HEK293 (cell line): ENCODE measurements around the gene DDIT4.
A peak's percentile ranks its signal among the peaks of the same experiment; 100 is the strongest.

Experiments used
- GLI4 ChIP-seq: fragments of 450-650 bp; formaldehyde crosslinking; IDR thresholded peaks from 2 replicates; pipeline ENCODE4 v1.5.1; 2016; ENCODE audit warnings: missing biosample characterization, missing genetic modification characterization
- GLIS1 ChIP-seq: fragments of 450-650 bp; formaldehyde crosslinking; IDR thresholded peaks from 2 replicates; pipeline ENCODE4 v1.5.1; 2016; ENCODE audit warnings: missing biosample characterization, missing genetic modification characterization
- KLF16 ChIP-seq: fragments of 450-650 bp; formaldehyde crosslinking; IDR thresholded peaks from 2 replicates; pipeline ENCODE4 v1.5.1; 2017; ENCODE audit warnings: missing biosample characterization, missing genetic modification characterization
- MEIS1 ChIP-seq: sonication (generic); formaldehyde crosslinking; IDR thresholded peaks from 2 replicates; pipeline ENCODE4 v1.8.1; 2022; ENCODE audit warnings: missing genetic modification reagents, mild to moderate bottlenecking, borderline replicate concordance
- ZBTB20 ChIP-seq: fragments of 450-650 bp; formaldehyde crosslinking; IDR thresholded peaks from 2 replicates; pipeline ENCODE4 v1.5.1; 2016; ENCODE audit warnings: missing biosample characterization, missing genetic modification characterization
- ZNF10 ChIP-seq: fragments of 450-650 bp; formaldehyde crosslinking; IDR thresholded peaks from 2 replicates; pipeline ENCODE4 v1.5.1; 2017; ENCODE audit warnings: missing biosample characterization, missing genetic modification characterization
- ZNF132 ChIP-seq: fragments of 450-650 bp; formaldehyde crosslinking; IDR thresholded peaks from 2 replicates; pipeline ENCODE4 v1.5.1; 2017; ENCODE audit warnings: missing biosample characterization, missing genetic modification characterization, borderline replicate concordance
- ZNF341 ChIP-seq: fragments of 450-650 bp; formaldehyde crosslinking; IDR thresholded peaks from 2 replicates; pipeline ENCODE4; 2016; ENCODE audit warnings: low read depth, missing biosample characterization, missing genetic modification characterization
- ZNF394 ChIP-seq: fragments of 450-650 bp; formaldehyde crosslinking; IDR thresholded peaks from 2 replicates; pipeline ENCODE4 v1.5.1; 2016; ENCODE audit warnings: missing biosample characterization, missing genetic modification characterization, mild to moderate bottlenecking, moderate library complexity, borderline replicate concordance
- ZNF473 ChIP-seq: fragments of 450-650 bp; formaldehyde crosslinking; IDR thresholded peaks from 2 replicates; pipeline ENCODE4 v1.5.1; 2017; ENCODE audit warnings: missing biosample characterization, missing genetic modification characterization
- ZNF510 ChIP-seq: fragments of 450-650 bp; formaldehyde crosslinking; IDR thresholded peaks from 2 replicates; pipeline ENCODE4 v1.5.1; 2018; ENCODE audit warnings: mild to moderate bottlenecking, missing genetic modification characterization, missing biosample characterization; ENCODE audit not compliant: insufficient replicate concordance
- ZNF514 ChIP-seq: fragments of 450-650 bp; formaldehyde crosslinking; IDR thresholded peaks from 2 replicates; pipeline ENCODE4 v1.5.1; 2016; ENCODE audit warnings: missing biosample characterization, missing genetic modification characterization
- ZNF610 ChIP-seq: fragments of 450-650 bp; formaldehyde crosslinking; IDR thresholded peaks from 2 replicates; pipeline ENCODE4 v1.5.1; 2016; ENCODE audit warnings: missing biosample characterization, missing genetic modification characterization, borderline replicate concordance
- ZNF626 ChIP-seq: fragments of 450-650 bp; sonication (Bioruptor Pico); formaldehyde crosslinking; IDR thresholded peaks from 2 replicates; pipeline ENCODE4 v1.5.1; 2018; ENCODE audit warnings: missing biosample characterization, missing genetic modification characterization, inconsistent platforms
- ZNF629 ChIP-seq: fragments of 450-650 bp; formaldehyde crosslinking; IDR thresholded peaks from 2 replicates; pipeline ENCODE4 v1.5.1; 2017; ENCODE audit warnings: missing biosample characterization, missing genetic modification characterization
- ZNF701 ChIP-seq: fragments of 450-650 bp; formaldehyde crosslinking; IDR thresholded peaks from 2 replicates; pipeline ENCODE4 v1.5.1; 2016; ENCODE audit warnings: missing biosample characterization, missing genetic modification characterization
- ZNF830 ChIP-seq: fragments of 450-650 bp; IDR thresholded peaks from 2 replicates; pipeline ENCODE4 v1.5.0; 2018; ENCODE audit warnings: missing biosample characterization, missing genetic modification characterization, low read depth, mild to moderate bottlenecking, moderate library complexity
- TF ChIP-seq, protein P1 (sequence below): IDR thresholded peaks from 2 replicates; pipeline ENCODE4 v1.6.1; 2011; ENCODE audit warnings: mild to moderate bottlenecking, low read depth, low read length, borderline replicate concordance
- TF ChIP-seq, protein P2 (sequence below): fragments of 450-650 bp; formaldehyde crosslinking; IDR thresholded peaks from 2 replicates; pipeline ENCODE4 v1.5.1; 2016; ENCODE audit warnings: missing biosample characterization, missing genetic modification characterization
- TF ChIP-seq, protein P3 (sequence below): fragments of 450-650 bp; formaldehyde crosslinking; IDR thresholded peaks from 2 replicates; pipeline ENCODE4 v1.5.1; 2016; ENCODE audit warnings: missing biosample characterization, missing genetic modification characterization
- TF ChIP-seq, protein P4 (sequence below): fragments of 450-650 bp; formaldehyde crosslinking; IDR thresholded peaks from 2 replicates; pipeline ENCODE4 v1.5.1; 2017; ENCODE audit warnings: missing biosample characterization, missing genetic modification characterization
- TF ChIP-seq, protein P5 (sequence below): fragments of 450-650 bp; formaldehyde crosslinking; optimal IDR thresholded peaks from 2 replicates; pipeline ENCODE3; 2016; ENCODE audit warnings: missing biosample characterization, mild to moderate bottlenecking, missing genetic modification characterization
- TF ChIP-seq, protein P6 (sequence below): fragments of 450-650 bp; formaldehyde crosslinking; IDR thresholded peaks from 2 replicates; pipeline ENCODE4 v1.5.1; 2016; ENCODE audit warnings: missing biosample characterization, missing genetic modification characterization
- TF ChIP-seq, protein P7 (sequence below): fragments of 450-650 bp; IDR thresholded peaks from 2 replicates; pipeline ENCODE4 v1.5.1; 2018; ENCODE audit warnings: missing biosample characterization, missing genetic modification characterization
- TF ChIP-seq, protein P8 (sequence below): fragments of 450-650 bp; formaldehyde crosslinking; IDR thresholded peaks from 2 replicates; pipeline ENCODE4 v1.5.1; 2016; ENCODE audit warnings: missing biosample characterization, missing genetic modification characterization

DDIT4 gene

DNA sequence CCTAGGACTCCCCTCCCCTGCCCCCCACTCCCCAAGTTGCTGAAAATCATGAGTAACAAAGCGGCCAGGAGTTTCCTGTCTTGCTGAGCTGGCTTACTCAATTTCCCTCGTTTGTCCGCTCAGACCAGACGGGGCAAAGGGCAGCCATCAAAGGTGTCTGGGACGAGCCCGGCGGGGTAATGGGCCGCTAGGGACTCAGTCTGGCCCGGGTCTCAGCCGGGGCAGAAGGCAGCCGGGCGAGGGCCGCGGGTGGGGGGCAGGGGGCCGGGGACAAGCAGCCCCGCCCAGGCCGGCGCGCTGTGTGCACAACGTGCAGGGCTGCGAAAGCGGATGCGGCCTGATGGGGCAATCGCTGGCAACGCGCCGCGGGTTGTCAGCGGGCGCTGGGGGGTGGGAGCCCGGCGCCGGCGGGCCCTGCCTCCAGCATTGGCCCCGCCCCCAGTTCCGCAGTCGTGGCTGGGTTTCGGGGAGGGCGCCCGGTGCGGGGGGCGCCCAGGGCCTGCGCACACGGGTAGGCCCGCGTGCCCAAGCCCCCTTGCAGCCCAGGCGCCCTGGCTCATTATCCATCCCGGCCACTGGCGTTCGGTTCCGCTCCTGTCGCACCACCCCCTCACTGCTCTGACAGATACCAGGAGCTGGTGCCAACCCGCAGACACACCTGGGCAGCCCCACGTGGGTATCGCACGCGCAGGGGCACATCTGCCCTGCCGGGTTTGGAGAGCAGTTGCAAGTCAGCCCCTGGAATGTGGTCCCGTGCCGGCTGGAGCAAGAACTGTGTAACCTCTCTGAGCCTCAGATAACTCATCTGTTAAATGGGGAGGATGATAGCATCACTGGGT lies 45.9 kb downstream of the DDIT4 start (continued):
- TF ChIP-seq, protein P1, sequence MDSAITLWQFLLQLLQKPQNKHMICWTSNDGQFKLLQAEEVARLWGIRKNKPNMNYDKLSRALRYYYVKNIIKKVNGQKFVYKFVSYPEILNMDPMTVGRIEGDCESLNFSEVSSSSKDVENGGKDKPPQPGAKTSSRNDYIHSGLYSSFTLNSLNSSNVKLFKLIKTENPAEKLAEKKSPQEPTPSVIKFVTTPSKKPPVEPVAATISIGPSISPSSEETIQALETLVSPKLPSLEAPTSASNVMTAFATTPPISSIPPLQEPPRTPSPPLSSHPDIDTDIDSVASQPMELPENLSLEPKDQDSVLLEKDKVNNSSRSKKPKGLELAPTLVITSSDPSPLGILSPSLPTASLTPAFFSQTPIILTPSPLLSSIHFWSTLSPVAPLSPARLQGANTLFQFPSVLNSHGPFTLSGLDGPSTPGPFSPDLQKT = no peak
- TF ChIP-seq, protein P2, sequence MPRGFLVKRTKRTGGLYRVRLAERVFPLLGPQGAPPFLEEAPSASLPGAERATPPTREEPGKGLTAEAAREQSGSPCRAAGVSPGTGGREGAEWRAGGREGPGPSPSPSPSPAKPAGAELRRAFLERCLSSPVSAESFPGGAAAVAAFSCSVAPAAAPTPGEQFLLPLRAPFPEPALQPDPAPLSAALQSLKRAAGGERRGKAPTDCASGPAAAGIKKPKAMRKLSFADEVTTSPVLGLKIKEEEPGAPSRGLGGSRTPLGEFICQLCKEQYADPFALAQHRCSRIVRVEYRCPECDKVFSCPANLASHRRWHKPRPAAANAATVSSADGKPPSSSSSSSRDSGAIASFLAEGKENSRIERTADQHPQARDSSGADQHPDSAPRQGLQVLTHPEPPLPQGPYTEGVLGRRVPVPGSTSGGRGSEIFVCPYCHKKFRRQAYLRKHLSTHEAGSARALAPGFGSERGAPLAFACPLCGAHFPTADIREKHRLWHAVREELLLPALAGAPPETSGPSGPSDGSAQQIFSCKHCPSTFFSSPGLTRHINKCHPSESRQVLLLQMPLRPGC (tag by site-specific recombination) = peak; percentile 18; the same call in 1 of the 2 replicates
- TF ChIP-seq ZNF510 (tag by site-specific recombination) (no peak), ZNF514 (tag by site-specific recombination) (no peak), ZNF629 (tag by site-specific recombination) (peak; percentile 24; the same call in 1 of the 2 replicates), ZNF610 (tag by site-specific recombination) (no peak), ZNF394 (tag by site-specific recombination) (no peak), ZNF701 (tag by site-specific recombination) (no peak), ZNF341 (tag by site-specific recombination) (peak; percentile 88), ZNF473 (no peak), ZNF626 (tag by site-specific recombination) (no peak), GLI4 (tag by site-specific recombination) (no peak), KLF16 (tag by site-specific recombination) (no peak; the same call in 1 of the 2 replicates), MEIS1 (no peak), ZNF132 (tag by site-specific recombination) (no peak), ZNF830 (no peak), ZNF10 (tag by site-specific recombination) (0 out of 2 replicates have a peak, but pooled peaks have one; percentile 23), GLIS1 (tag by site-specific recombination) (peak; percentile 89), ZBTB20 (tag by site-specific recombination) (peak; percentile 65)
- TF ChIP-seq, protein P3, sequence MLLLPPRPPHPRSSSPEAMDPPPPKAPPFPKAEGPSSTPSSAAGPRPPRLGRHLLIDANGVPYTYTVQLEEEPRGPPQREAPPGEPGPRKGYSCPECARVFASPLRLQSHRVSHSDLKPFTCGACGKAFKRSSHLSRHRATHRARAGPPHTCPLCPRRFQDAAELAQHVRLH (tag by site-specific recombination) = peak; percentile 82
- TF ChIP-seq, protein P4, sequence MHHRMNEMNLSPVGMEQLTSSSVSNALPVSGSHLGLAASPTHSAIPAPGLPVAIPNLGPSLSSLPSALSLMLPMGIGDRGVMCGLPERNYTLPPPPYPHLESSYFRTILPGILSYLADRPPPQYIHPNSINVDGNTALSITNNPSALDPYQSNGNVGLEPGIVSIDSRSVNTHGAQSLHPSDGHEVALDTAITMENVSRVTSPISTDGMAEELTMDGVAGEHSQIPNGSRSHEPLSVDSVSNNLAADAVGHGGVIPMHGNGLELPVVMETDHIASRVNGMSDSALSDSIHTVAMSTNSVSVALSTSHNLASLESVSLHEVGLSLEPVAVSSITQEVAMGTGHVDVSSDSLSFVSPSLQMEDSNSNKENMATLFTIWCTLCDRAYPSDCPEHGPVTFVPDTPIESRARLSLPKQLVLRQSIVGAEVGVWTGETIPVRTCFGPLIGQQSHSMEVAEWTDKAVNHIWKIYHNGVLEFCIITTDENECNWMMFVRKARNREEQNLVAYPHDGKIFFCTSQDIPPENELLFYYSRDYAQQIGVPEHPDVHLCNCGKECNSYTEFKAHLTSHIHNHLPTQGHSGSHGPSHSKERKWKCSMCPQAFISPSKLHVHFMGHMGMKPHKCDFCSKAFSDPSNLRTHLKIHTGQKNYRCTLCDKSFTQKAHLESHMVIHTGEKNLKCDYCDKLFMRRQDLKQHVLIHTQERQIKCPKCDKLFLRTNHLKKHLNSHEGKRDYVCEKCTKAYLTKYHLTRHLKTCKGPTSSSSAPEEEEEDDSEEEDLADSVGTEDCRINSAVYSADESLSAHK (tag by site-specific recombination) = peak; percentile 8; the same call in 1 of the 2 replicates
- TF ChIP-seq, protein P5, sequence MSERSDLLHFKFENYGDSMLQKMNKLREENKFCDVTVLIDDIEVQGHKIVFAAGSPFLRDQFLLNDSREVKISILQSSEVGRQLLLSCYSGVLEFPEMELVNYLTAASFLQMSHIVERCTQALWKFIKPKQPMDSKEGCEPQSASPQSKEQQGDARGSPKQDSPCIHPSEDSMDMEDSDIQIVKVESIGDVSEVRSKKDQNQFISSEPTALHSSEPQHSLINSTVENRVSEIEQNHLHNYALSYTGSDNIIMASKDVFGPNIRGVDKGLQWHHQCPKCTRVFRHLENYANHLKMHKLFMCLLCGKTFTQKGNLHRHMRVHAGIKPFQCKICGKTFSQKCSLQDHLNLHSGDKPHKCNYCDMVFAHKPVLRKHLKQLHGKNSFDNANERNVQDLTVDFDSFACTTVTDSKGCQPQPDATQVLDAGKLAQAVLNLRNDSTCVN = peak; percentile 68
- TF ChIP-seq, protein P6, sequence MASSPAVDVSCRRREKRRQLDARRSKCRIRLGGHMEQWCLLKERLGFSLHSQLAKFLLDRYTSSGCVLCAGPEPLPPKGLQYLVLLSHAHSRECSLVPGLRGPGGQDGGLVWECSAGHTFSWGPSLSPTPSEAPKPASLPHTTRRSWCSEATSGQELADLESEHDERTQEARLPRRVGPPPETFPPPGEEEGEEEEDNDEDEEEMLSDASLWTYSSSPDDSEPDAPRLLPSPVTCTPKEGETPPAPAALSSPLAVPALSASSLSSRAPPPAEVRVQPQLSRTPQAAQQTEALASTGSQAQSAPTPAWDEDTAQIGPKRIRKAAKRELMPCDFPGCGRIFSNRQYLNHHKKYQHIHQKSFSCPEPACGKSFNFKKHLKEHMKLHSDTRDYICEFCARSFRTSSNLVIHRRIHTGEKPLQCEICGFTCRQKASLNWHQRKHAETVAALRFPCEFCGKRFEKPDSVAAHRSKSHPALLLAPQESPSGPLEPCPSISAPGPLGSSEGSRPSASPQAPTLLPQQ (tag by site-specific recombination) = peak; percentile 67
- TF ChIP-seq, protein P7, sequence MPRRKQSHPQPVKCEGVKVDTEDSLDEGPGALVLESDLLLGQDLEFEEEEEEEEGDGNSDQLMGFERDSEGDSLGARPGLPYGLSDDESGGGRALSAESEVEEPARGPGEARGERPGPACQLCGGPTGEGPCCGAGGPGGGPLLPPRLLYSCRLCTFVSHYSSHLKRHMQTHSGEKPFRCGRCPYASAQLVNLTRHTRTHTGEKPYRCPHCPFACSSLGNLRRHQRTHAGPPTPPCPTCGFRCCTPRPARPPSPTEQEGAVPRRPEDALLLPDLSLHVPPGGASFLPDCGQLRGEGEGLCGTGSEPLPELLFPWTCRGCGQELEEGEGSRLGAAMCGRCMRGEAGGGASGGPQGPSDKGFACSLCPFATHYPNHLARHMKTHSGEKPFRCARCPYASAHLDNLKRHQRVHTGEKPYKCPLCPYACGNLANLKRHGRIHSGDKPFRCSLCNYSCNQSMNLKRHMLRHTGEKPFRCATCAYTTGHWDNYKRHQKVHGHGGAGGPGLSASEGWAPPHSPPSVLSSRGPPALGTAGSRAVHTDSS (tag by site-specific recombination) = no peak
- TF ChIP-seq, protein P8, sequence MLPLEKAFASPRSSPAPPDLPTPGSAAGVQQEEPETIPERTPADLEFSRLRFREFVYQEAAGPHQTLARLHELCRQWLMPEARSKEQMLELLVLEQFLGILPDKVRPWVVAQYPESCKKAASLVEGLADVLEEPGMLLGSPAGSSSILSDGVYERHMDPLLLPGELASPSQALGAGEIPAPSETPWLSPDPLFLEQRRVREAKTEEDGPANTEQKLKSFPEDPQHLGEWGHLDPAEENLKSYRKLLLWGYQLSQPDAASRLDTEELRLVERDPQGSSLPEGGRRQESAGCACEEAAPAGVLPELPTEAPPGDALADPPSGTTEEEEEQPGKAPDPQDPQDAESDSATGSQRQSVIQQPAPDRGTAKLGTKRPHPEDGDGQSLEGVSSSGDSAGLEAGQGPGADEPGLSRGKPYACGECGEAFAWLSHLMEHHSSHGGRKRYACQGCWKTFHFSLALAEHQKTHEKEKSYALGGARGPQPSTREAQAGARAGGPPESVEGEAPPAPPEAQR (tag by site-specific recombination) = no peak
